Measurements from ENCODE around the gene SLC17A1.

The SLC17A1 gene

DNA sequence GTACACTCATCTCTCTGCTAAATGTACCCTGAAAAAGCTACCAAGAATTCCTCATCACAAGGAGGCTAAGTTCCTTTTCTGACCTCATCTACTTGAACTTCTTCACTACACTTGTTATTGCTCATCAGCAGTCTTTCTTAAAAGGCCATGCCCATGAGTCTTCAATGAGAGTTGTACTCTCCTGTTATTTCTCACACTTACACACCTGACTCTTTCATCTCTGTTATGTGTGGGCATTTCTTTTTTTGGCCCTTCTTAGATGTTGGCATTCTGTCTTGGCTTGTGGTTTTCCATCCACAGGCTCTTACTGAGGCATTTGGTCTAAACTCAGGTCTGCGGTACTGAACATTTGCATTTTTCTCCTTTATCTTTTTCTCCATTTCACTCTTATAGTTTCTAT lies 10.7 kb upstream of the SLC17A1 start:
- no peak overlapping the region for H3K4me3 Mint-ChIP-seq
- H3K27me3 Mint-ChIP-seq (ENCODE audit: low read depth) = no peaks in the 10 kb centered on the region
- H3K9me3 Mint-ChIP-seq = no peaks in the 10 kb centered on the region

DNA sequence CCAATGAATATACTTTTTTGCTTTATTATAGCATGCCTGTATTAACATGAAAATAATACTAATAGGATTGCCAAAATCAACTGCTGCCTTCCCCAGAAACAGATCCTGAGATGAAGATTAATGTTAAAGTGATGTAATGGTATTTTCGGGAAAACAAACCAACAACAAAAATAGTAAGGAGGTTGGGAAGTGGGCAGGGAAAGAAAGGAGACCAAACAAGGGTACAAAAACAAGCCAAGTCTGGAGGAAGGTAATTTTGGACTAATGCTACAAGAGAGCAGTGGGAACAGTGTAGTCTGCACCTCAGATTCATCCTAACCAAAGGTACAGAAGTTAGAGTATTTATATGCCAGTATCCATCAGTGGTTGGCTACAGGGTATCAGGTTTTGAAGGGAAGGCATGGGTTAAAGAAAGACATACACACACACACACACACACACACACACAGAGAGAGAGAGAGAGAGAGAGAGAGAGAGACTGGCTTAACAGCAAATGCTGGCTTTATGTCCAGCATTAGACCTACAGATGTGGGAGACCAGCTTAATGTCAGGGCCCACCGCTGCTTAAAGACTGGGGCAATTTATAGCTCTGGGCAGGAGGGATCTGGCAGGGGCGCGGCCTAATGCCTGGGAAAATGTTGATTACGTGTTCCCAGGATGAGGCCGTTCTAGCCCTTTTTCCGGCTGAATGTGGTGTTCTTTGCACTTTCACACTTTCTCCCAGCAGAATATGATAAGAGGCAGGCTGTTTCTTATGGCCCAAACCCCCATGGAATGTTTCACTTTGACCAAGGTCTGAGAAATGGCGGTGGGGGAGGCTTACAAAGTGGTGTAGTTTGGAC lies 3.8 kb upstream of the SLC17A1 start:
- H3K27me3 Mint-ChIP-seq (ENCODE audit: low read depth) = no peaks in the 10 kb centered on the region
- no peaks in the 10 kb centered on the region for H3K9me3 Mint-ChIP-seq
- H3K27ac Mint-ChIP-seq = no peak overlapping the region
- no peaks in the 10 kb centered on the region for H3K36me3 Mint-ChIP-seq (ENCODE audit: low read depth)
- H3K4me3 Mint-ChIP-seq = no peak overlapping the region
- TF ChIP-seq, protein P1, sequence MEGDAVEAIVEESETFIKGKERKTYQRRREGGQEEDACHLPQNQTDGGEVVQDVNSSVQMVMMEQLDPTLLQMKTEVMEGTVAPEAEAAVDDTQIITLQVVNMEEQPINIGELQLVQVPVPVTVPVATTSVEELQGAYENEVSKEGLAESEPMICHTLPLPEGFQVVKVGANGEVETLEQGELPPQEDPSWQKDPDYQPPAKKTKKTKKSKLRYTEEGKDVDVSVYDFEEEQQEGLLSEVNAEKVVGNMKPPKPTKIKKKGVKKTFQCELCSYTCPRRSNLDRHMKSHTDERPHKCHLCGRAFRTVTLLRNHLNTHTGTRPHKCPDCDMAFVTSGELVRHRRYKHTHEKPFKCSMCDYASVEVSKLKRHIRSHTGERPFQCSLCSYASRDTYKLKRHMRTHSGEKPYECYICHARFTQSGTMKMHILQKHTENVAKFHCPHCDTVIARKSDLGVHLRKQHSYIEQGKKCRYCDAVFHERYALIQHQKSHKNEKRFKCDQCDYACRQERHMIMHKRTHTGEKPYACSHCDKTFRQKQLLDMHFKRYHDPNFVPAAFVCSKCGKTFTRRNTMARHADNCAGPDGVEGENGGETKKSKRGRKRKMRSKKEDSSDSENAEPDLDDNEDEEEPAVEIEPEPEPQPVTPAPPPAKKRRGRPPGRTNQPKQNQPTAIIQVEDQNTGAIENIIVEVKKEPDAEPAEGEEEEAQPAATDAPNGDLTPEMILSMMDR (IDR thresholded peaks at IDR 0.05; ENCODE audit: unreplicated experiment in 3 of 3) = no peak
- no peaks in the 10 kb centered on the region for H3K4me1 Mint-ChIP-seq

More for the DNA sequence above, 10.7 kb upstream of the SLC17A1 start:
- no peak overlapping the region for H3K27ac Mint-ChIP-seq
- no peaks in the 10 kb centered on the region for H3K4me1 Mint-ChIP-seq
- TF ChIP-seq, protein P1 (IDR thresholded peaks at IDR 0.05; ENCODE audit: unreplicated experiment in 3 of 3) = no peak
- no peaks in the 10 kb centered on the region for H3K36me3 Mint-ChIP-seq (ENCODE audit: low read depth)

DNA sequence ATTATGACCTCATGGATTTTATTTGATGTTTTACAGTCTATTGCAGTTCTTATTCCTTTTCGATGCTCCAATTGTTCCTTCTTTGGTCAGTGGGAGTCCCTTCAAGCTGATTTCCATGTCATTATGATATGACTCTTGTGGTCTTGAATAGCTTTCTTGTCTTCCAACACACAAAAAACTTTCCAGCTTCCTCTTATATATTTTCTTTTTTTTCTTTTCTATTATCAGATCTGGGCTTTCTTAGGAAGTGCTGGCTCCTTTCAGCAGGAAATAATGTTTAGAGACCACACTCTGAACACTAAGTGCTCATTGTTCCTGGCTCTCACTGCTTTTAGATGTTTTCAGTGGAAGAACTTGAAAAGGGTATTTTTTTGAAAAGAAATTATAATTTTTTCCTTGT lies 3.1 kb upstream of the SLC17A1 start:
- TF ChIP-seq, protein P1 (IDR thresholded peaks at IDR 0.05; ENCODE audit: unreplicated experiment in 3 of 3) = no peak
- no peaks in the 10 kb centered on the region for H3K27me3 Mint-ChIP-seq (ENCODE audit: low read depth)
- no peaks in the 10 kb centered on the region for H3K4me1 Mint-ChIP-seq
- no peaks in the 10 kb centered on the region for H3K9me3 Mint-ChIP-seq
- no peak overlapping the region for H3K27ac Mint-ChIP-seq
- no peak overlapping the region for H3K4me3 Mint-ChIP-seq
- H3K36me3 Mint-ChIP-seq (ENCODE audit: low read depth) = no peaks in the 10 kb centered on the region

DNA sequence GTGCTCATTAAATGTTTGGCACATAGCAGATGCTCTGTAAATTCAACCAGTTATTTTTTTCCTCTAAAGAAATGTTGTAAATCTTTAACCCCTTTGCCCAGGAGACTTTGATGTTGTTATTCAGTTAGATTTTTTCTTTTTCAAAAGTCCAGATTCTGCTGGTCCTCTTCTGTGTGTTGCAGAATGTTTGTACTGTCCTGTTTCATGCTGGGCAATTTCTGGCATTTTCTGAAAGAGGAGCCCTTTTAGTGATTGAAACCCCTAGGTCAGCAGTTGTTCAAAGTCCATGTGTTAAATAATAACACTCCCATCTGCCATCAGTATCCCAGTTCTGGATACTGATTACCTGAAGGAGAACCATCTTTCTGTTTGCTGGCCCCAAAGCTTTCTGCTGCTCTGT lies 1.3 kb upstream of the SLC17A1 start:
- no peaks in the 10 kb centered on the region for H3K9me3 Mint-ChIP-seq
- peak overlapping the region in 1 of 3 experiments; percentile 37 for H3K27ac Mint-ChIP-seq
- TF ChIP-seq, protein P1 (IDR thresholded peaks at IDR 0.05; ENCODE audit: unreplicated experiment in 3 of 3) = no peak
- no peak overlapping the region for H3K4me3 Mint-ChIP-seq
- no peaks in the 10 kb centered on the region for H3K27me3 Mint-ChIP-seq (ENCODE audit: low read depth)
- H3K36me3 Mint-ChIP-seq (ENCODE audit: low read depth) = no peaks in the 10 kb centered on the region
- no peaks in the 10 kb centered on the region for H3K4me1 Mint-ChIP-seq

DNA sequence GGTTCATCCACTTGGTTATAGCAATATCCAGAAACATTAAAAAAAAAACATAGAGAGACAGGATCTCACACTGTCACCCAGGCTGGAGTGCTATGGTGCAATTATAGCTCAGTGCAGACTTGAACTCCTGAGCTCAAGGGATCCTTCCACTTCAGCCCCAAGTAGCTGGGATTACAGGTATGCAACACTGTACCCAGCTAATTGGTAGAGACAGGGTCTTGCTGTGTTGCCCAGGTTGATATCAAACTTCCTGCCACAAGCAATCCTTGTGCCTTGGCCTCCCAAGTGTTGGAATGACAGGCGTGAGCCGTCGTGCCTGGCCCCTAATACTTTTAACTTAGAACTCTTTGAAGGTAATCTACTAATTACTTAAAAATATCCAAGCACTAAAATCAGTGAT lies 818 bp upstream of the SLC17A1 start:
- no peaks in the 10 kb centered on the region for H3K27me3 Mint-ChIP-seq (ENCODE audit: low read depth)
- no peaks in the 10 kb centered on the region for H3K36me3 Mint-ChIP-seq (ENCODE audit: low read depth)
- peak overlapping the region; percentile 52 to 73 (median 65) for H3K27ac Mint-ChIP-seq
- H3K9me3 Mint-ChIP-seq = no peaks in the 10 kb centered on the region
- H3K4me1 Mint-ChIP-seq = no peaks in the 10 kb centered on the region
- H3K4me3 Mint-ChIP-seq = no peak overlapping the region
- TF ChIP-seq, protein P1 (IDR thresholded peaks at IDR 0.05; ENCODE audit: unreplicated experiment in 3 of 3) = no peak

DNA sequence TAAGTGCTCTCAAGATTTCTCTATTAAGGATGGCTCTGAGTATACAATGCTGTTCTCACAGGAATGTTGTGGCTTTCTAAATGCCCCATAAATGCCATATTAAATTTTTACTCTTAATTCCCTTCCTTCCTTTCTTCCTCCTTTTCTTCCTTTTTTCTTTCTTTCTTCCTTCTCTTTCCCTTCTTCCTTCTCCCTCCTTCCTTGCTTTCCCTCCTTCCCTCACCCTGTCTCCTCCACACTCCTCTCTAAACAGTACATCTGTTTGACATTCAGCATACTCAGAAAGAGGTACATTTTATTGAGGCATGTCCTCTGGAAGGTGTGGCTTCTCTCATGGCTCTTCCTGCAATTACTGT lies 433 bp upstream of the SLC17A1 start:
- Mint-ChIP-seq H3K36me3 (ENCODE audit: low read depth) (no peaks in the 10 kb centered on the region), H3K4me3 (no peak overlapping the region), H3K9me3 (no peaks in the 10 kb centered on the region), H3K4me1 (no peaks in the 10 kb centered on the region), H3K27ac (peak overlapping the region; percentile 52 to 73 (median 65)), H3K27me3 (ENCODE audit: low read depth) (no peaks in the 10 kb centered on the region)
- TF ChIP-seq, protein P1 (IDR thresholded peaks at IDR 0.05; ENCODE audit: unreplicated experiment in 3 of 3) = no peak

Measured in nephron (organoid).